Middle frontal gyrus (tissue), 1 donor: Measurements from ENCODE around the gene OR8B3.

Experiments used
- DNase-seq: peaks from one replicate; pipeline ENCODE4 v3.0.0-alpha.2; 2015; ENCODE audit warnings: low spot score; ENCODE audit errors: extremely low spot score

Gene OR8B3

GRCh38 chr11:124376280-124376679 lies 22.5 kb downstream of the OR8B3 start:
- no peak for DNase-seq

- DNase-seq: no peak
Observed at GRCh38 chr11:124359566-124359965, 39.3 kb downstream of the OR8B3 start.

- DNase-seq: no peak
Observed at GRCh38 chr11:124346311-124346955, 52.4 kb downstream of the OR8B3 start.
